ENCODE measurements around the gene AACS. TPM values are rescaled to one million over a fixed set of nuclear protein-coding genes. Genes with fewer than 3 reads are reported as not detected.

AACS gene
- total and polyA plus RNA-seq, 2 of the 4 experiments (the other 2 are of a cell fraction) = 22.0 to 24.9 TPM

DNA sequence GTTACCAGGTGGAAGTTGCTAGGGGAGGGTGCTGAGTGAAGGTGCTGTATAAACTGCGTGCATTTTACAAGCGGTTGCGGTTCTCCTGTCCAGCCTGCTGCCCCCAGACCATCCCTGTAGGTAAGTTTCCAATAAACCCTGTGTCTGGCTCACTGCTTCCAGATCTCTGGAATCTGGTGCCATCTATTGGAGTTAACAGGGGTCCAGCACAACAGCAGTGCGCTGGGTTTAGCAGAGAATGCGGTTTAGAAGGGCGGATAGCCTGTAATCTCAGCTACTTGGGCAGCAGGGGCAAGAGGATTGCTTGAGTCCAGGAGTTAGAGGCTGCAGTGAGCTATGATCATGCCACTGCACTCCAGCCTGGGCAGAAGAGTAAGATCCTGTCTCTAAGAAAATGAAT is 4.9 kb downstream of the AACS start:
- H3K9me3 ChIP-seq (ENCODE audit: control insufficient read depth, insufficient read depth, low read length) = no peaks in the 10 kb centered on the region
- no peak for ATAC-seq (ENCODE audit: low read depth)
- no peak overlapping the region for H3K14ac ChIP-seq (replicated peaks; ENCODE audit: low read depth, low read length)
- no peak overlapping the region for H2AK9ac ChIP-seq (replicated peaks; ENCODE audit: low read depth, low read length, poor library complexity)
- POLR2A ChIA-PET (ENCODE audit: unreplicated experiment) = no interaction called here
- intact Hi-C loops (cut with micrococcal nuclease) = no loop called here
- H2BK20ac ChIP-seq (ENCODE audit: low read depth, low read length) = no peak overlapping the region
- dilution Hi-C loops (cut with HindIII; ENCODE audit: low sequenced_read_pairs, unreplicated experiment) = no loop called here
- H2BK5ac ChIP-seq (ENCODE audit: low read depth, low read length, poor library complexity, severe bottlenecking) = no peak overlapping the region
- H3K4me3 ChIP-seq (ENCODE audit: insufficient read depth, low read depth, low read length) = no peak overlapping the region
- H4K5ac ChIP-seq (ENCODE audit: low read depth, low read length) = no peak overlapping the region
- H3K4ac ChIP-seq (ENCODE audit: low read depth, low read length) = no peak overlapping the region
- H2AFZ ChIP-seq (replicated peaks; ENCODE audit: low read length, poor library complexity) = no peak overlapping the region
- no peak overlapping the region for H3K9ac ChIP-seq (ENCODE audit: low read depth, low read length)
- H2BK15ac ChIP-seq (ENCODE audit: low read depth, low read length) = no peak overlapping the region
- H3K36me3 ChIP-seq (ENCODE audit: control insufficient read depth, insufficient read depth, low read length) = peaks cover 13% of the 10 kb centered on the region
- no peak overlapping the region for H4K8ac ChIP-seq (ENCODE audit: low read depth in 2 of 2, low read length in 2 of 2)
- H3K9me1 ChIP-seq (ENCODE audit: insufficient read depth, low read length) = peaks cover 4% of the 10 kb centered on the region; the same call in 1 of the 2 replicates
- DNase-seq = no peak
- H3K23ac ChIP-seq (ENCODE audit: low read depth, low read length) = no peak overlapping the region
- no peak overlapping the region for H3K18ac ChIP-seq (ENCODE audit: low read depth, low read length)
- H4K91ac ChIP-seq (ENCODE audit: insufficient read depth, low read depth, low read length) = no peak overlapping the region
- H3K27ac ChIP-seq (ENCODE audit: insufficient read depth, low read length) = no peak overlapping the region
- in situ Hi-C loops (cut with MboI; ENCODE audit: low sequenced_read_pairs) = no loop called here
- H3K4me1 ChIP-seq (ENCODE audit: control insufficient read depth, insufficient read depth, low read length) = peaks cover 3% of the 10 kb centered on the region
- H3K79me1 ChIP-seq (ENCODE audit: low read depth in 1 of 2, low read length in 2 of 2) = peaks cover 6 to 46% of the 10 kb centered on the region in 2 experiments; a peak in 3 of 4 replicates
- BruUV-seq (replicated peaks) = no TSS peak
- H2BK120ac ChIP-seq (ENCODE audit: low read depth, low read length) = no peak overlapping the region
- H3K4me2 ChIP-seq (ENCODE audit: low read depth, low read length) = no peak overlapping the region
- CTCF ChIA-PET = interaction anchor here (0.6 kb wide), 1 partner anchor 69 kb away, joined by 3 read pairs; no protein-coding TSS in a partner anchor
- WGBS, 2 experiments (ENCODE audit: extremely low coverage in 2 of 2, insufficient read length in 1 of 2) = no CpG with 5 or more reads among the region's 6 CpGs
- H4K20me1 ChIP-seq (ENCODE audit: insufficient read depth, low read length) = 0 out of 2 replicates have a peak, but pooled peaks cover 5% of the 10 kb centered on the region
- H3K27me3 ChIP-seq (ENCODE audit: control insufficient read depth, insufficient read depth, low read length) = no peaks in the 10 kb centered on the region
- no peak overlapping the region for H2AK5ac ChIP-seq (ENCODE audit: low read depth, low read length)
- no peak for TF ChIP-seq POLR2A (IDR thresholded peaks at IDR 0.05; ENCODE audit: low read depth, low read length)
- TF ChIP-seq, protein P1, sequence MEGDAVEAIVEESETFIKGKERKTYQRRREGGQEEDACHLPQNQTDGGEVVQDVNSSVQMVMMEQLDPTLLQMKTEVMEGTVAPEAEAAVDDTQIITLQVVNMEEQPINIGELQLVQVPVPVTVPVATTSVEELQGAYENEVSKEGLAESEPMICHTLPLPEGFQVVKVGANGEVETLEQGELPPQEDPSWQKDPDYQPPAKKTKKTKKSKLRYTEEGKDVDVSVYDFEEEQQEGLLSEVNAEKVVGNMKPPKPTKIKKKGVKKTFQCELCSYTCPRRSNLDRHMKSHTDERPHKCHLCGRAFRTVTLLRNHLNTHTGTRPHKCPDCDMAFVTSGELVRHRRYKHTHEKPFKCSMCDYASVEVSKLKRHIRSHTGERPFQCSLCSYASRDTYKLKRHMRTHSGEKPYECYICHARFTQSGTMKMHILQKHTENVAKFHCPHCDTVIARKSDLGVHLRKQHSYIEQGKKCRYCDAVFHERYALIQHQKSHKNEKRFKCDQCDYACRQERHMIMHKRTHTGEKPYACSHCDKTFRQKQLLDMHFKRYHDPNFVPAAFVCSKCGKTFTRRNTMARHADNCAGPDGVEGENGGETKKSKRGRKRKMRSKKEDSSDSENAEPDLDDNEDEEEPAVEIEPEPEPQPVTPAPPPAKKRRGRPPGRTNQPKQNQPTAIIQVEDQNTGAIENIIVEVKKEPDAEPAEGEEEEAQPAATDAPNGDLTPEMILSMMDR (conservative IDR thresholded peaks at IDR 0.05; ENCODE audit: low read depth, low read length) = no peak
- no peak for TF ChIP-seq BHLHE40 (IDR thresholded peaks at IDR 0.05; ENCODE audit: low read depth, low read length)
- no peak for TF ChIP-seq CHD1 (IDR thresholded peaks at IDR 0.05; ENCODE audit: low read depth, low read length)
- TF ChIP-seq RCOR1 (IDR thresholded peaks at IDR 0.05; ENCODE audit: insufficient replicate concordance, low read length) = no peak
- TF ChIP-seq, protein P2, sequence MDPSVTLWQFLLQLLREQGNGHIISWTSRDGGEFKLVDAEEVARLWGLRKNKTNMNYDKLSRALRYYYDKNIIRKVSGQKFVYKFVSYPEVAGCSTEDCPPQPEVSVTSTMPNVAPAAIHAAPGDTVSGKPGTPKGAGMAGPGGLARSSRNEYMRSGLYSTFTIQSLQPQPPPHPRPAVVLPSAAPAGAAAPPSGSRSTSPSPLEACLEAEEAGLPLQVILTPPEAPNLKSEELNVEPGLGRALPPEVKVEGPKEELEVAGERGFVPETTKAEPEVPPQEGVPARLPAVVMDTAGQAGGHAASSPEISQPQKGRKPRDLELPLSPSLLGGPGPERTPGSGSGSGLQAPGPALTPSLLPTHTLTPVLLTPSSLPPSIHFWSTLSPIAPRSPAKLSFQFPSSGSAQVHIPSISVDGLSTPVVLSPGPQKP (IDR thresholded peaks at IDR 0.05; ENCODE audit: borderline replicate concordance, low read depth, low read length) = no peak
- TF ChIP-seq NFE2L2 (IDR thresholded peaks at IDR 0.05; ENCODE audit: low read depth, low read length) = no peak
- TF ChIP-seq, protein P3, sequence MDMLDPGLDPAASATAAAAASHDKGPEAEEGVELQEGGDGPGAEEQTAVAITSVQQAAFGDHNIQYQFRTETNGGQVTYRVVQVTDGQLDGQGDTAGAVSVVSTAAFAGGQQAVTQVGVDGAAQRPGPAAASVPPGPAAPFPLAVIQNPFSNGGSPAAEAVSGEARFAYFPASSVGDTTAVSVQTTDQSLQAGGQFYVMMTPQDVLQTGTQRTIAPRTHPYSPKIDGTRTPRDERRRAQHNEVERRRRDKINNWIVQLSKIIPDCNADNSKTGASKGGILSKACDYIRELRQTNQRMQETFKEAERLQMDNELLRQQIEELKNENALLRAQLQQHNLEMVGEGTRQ (IDR thresholded peaks at IDR 0.05; ENCODE audit: low read depth, low read length) = no peak
- TF ChIP-seq FOS (IDR thresholded peaks at IDR 0.05; ENCODE audit: low read depth, low read length) = no peak
- no peak for TF ChIP-seq CEBPB (IDR thresholded peaks at IDR 0.05; ENCODE audit: low read depth, low read length)
- TF ChIP-seq SMC3 (IDR thresholded peaks at IDR 0.05; ENCODE audit: low read depth, low read length) = no peak
- TF ChIP-seq MAZ (IDR thresholded peaks at IDR 0.05; ENCODE audit: borderline replicate concordance, low read depth, low read length) = no peak
- no peak for TF ChIP-seq MXI1 (IDR thresholded peaks at IDR 0.05; ENCODE audit: borderline replicate concordance, low read depth, low read length)
- TF ChIP-seq RAD21 (IDR thresholded peaks at IDR 0.05; ENCODE audit: low read length) = no peak
- no peak for TF ChIP-seq MAFK (IDR thresholded peaks at IDR 0.05; ENCODE audit: low read depth, low read length)
- H3K56ac ChIP-seq (ENCODE audit: extremely low read depth, insufficient read depth, low read length) = no peak overlapping the region
